Testis (tissue), 3 donors: ENCODE results near the gene DGKK. TPM values are rescaled to one million over a fixed set of nuclear protein-coding genes. Genes with fewer than 3 reads are reported as not detected.

Source experiments
- DNase-seq: peaks from one replicate; pipeline ENCODE4 v3.0.0-alpha.2; 2019
- H3K27ac ChIP-seq, 2 donors: fragments of 200-600 bp; sonication (generic); one replicate each; pipeline ENCODE4 v1.5.1; 2019
- H3K27me3 ChIP-seq: fragments of 200-600 bp; sonication (generic); one replicate; pipeline ENCODE4 v1.5.1; 2019
- H3K36me3 ChIP-seq: fragments of 200-600 bp; sonication (generic); one replicate; pipeline ENCODE4 v1.5.1; 2017; ENCODE audit warnings: low read depth; ENCODE audit errors: missing control alignments
- H3K4me1 ChIP-seq: fragments of 200-600 bp; sonication (generic); one replicate; pipeline ENCODE4 v1.5.1; 2019
- H3K4me3 ChIP-seq, 2 donors: fragments of 200-600 bp; sonication (generic); one replicate each; pipeline ENCODE4 v1.5.1; 2017 to 2019
- H3K9me3 ChIP-seq: fragments of 200-600 bp; sonication (generic); one replicate; pipeline ENCODE4 v1.5.1; 2017
- CTCF ChIP-seq, 3 experiments: fragments of 450-650 bp in 2 of 3; fragments of 200-600 bp in 1 of 3; sonication (generic) in 1 of 3; IDR thresholded peaks; one replicate each; pipeline ENCODE4 v1.5.1; 2016 to 2019; ENCODE audit warnings: antibody characterized with exemption in 3 of 3, mild to moderate bottlenecking in 2 of 3, moderate library complexity in 1 of 3
- POLR2A ChIP-seq: fragments of 450-650 bp; IDR thresholded peaks from one replicate; pipeline ENCODE4 v1.6.1; 2017; ENCODE audit warnings: antibody characterized with exemption, mild to moderate bottlenecking, moderate library complexity
- WGBS, 2 donors: methylation state at CpG; one replicate each; pipeline ENCODE4 v1.1.5; 2018; 5-methylcytosine and 5-hydroxymethylcytosine counted together
- intact Hi-C: fragments of 100-400 bp; cut with DNase I; formaldehyde crosslinking; loops from one replicate; pipeline ENCODE4 v1.15.1; 2023; ENCODE audit warnings: low total_unique reads
- polyA plus RNA-seq: library from polyadenylated mRNA; stranded (reverse); fragments of 350-450 nt; fragmentation: Illumina TruSeq; extraction: RNeasy Lipid Tissue Mini Kit (QIAGEN cat#74804); gene quantifications from one replicate; pipeline ENCODE4 v1.2.3, GENCODE V29; 2014; ENCODE audit warnings: low read depth, low replicate concordance; ENCODE audit not compliant: insufficient read depth
- total RNA-seq, 2 donors: library from RNA; depleted of rRNA; stranded (reverse); fragments of >200 nt; gene quantifications; one replicate each; pipeline ENCODE4 v1.2.3, GENCODE V29; 2016

The DGKK gene
- total and polyA plus RNA-seq, 3 donors from 2014 or later, result 0.39 to 0.47 (median 0.43) TPM

GRCh38 chrX:50469206-50469605, 1.4 kb downstream of the DGKK start:
- H3K4me3 ChIP-seq, result no peak overlapping the region
- 0% methylated on average over 3 of the region's 24 CpGs; no CpG with 5 or more reads in 1 of the 2 donors for WGBS, 2 donors
- no peak overlapping the region for H3K27ac ChIP-seq
- no peaks in the 10 kb centered on the region for H3K27me3 ChIP-seq
- no peak for DNase-seq
- intact Hi-C loops, result no loop called here
- TF ChIP-seq CTCF (IDR thresholded peaks at IDR 0.05), result no peak
- TF ChIP-seq POLR2A, result no peak
- no peaks in the 10 kb centered on the region for H3K36me3 ChIP-seq
- no peaks in the 10 kb centered on the region for H3K4me1 ChIP-seq
- H3K9me3 ChIP-seq, result no peaks in the 10 kb centered on the region

GRCh38 chrX:50459615-50460014, 11.0 kb downstream of the DGKK start:
- Histone ChIP-seq H3K4me1 (no peaks in the 10 kb centered on the region), H3K9me3 (no peaks in the 10 kb centered on the region), H3K27me3 (no peaks in the 10 kb centered on the region), H3K4me3 (no peak overlapping the region), H3K36me3 (no peaks in the 10 kb centered on the region), H3K27ac (no peak overlapping the region)
- intact Hi-C loops, result no loop called here
- 63% methylated on average over 1 of the region's 1 CpG for WGBS, 2 donors
- TF ChIP-seq POLR2A, result no peak
- no peak for DNase-seq

GRCh38 chrX:50458483-50458882, 12.1 kb downstream of the DGKK start:
- no peak for DNase-seq
- intact Hi-C loops, result no loop called here
- Histone ChIP-seq H3K9me3 (no peaks in the 10 kb centered on the region), H3K4me3 (no peak overlapping the region), H3K27me3 (no peaks in the 10 kb centered on the region), H3K27ac (no peak overlapping the region), H3K36me3 (no peaks in the 10 kb centered on the region), H3K4me1 (no peaks in the 10 kb centered on the region)
- WGBS, 2 donors, result 87 to 88% methylated on average over 3 of the region's 3 CpGs
- no peak for TF ChIP-seq CTCF (IDR thresholded peaks at IDR 0.05)
- TF ChIP-seq POLR2A, result no peak

GRCh38 chrX:50456712-50457484, 13.7 kb downstream of the DGKK start:
- Histone ChIP-seq H3K4me1 (no peaks in the 10 kb centered on the region), H3K27me3 (no peaks in the 10 kb centered on the region), H3K4me3 (no peak overlapping the region), H3K36me3 (no peaks in the 10 kb centered on the region), H3K27ac (no peak overlapping the region), H3K9me3 (no peaks in the 10 kb centered on the region)
- intact Hi-C loops, result no loop called here
- DNase-seq, result no peak
- no peak for TF ChIP-seq CTCF (IDR thresholded peaks at IDR 0.05)
- TF ChIP-seq POLR2A, result no peak
- 89 to 92% methylated on average over 4 to 6 of the region's 6 CpGs for WGBS, 2 donors

GRCh38 chrX:50452782-50453181, 17.8 kb downstream of the DGKK start:
- H3K4me3 ChIP-seq, result no peak overlapping the region
- H3K36me3 ChIP-seq, result no peaks in the 10 kb centered on the region
- TF ChIP-seq CTCF (IDR thresholded peaks at IDR 0.05), result no peak
- no peak for TF ChIP-seq POLR2A
- no peaks in the 10 kb centered on the region for H3K27me3 ChIP-seq
- DNase-seq, result no peak
- H3K4me1 ChIP-seq, result no peaks in the 10 kb centered on the region
- H3K9me3 ChIP-seq, result no peaks in the 10 kb centered on the region
- H3K27ac ChIP-seq, result no peak overlapping the region
- intact Hi-C loops, result no loop called here
